H1 (cell line): ENCODE measurements around the gene CELF2. TPM values are rescaled to one million over a fixed set of nuclear protein-coding genes. Genes with fewer than 3 reads are reported as not detected.

Experiments used
- CTCF ChIA-PET: fragments of 300-600 bp; sonication (Branson Sonifier 250); formaldehyde crosslinking; loops from one replicate; lab custom pipeline; 2021; ENCODE audit not compliant: partially characterized antibody; lab: Charles Lee
- POLR2A ChIA-PET: fragments of 300-600 bp; sonication (Branson Sonifier 250); formaldehyde crosslinking; loops from one replicate; lab custom pipeline; 2021; ENCODE audit warnings: inconsistent platforms; ENCODE audit not compliant: partially characterized antibody; lab: Charles Lee
- DNase-seq, 2 experiments: peaks; one replicate each; pipeline versions ENCODE4 v3.0.0 to v3.0.0-alpha.2; 2010 to 2022; ENCODE audit warnings: low spot score in 2 of 2, low read depth in 1 of 2, mixed read lengths in 1 of 2
- FAIRE-seq: peaks from 2 replicates; lab custom pipeline; 2011; peaks lifted over from hg19 to GRCh38; lab: Jason Lieb, UNC
- H2AFZ ChIP-seq: 2 replicates; pipeline ENCODE4 v1.8.1; 2012; ENCODE audit warnings: low read length, inconsistent platforms
- H2AK5ac ChIP-seq: 2 replicates; pipeline ENCODE4 v1.6.1; 2013; ENCODE audit warnings: low read depth, low read length
- H2BK120ac ChIP-seq: replicated peaks from 2 replicates; pipeline ENCODE3; 2013; ENCODE audit warnings: low read depth, low read length, inconsistent platforms
- H2BK12ac ChIP-seq: 2 replicates; pipeline ENCODE4 v1.6.1; 2013; ENCODE audit warnings: low read depth, low read length
- H2BK15ac ChIP-seq: 2 replicates; pipeline ENCODE4 v1.6.1; 2013; ENCODE audit warnings: low read length
- H2BK20ac ChIP-seq: 2 replicates; pipeline ENCODE4 v1.6.1; 2013; ENCODE audit warnings: low read length
- H2BK5ac ChIP-seq: 2 replicates; pipeline ENCODE4 v1.6.1; 2013; ENCODE audit warnings: low read depth, low read length
- H3K14ac ChIP-seq: 2 replicates; pipeline ENCODE4 v1.6.1; 2013; ENCODE audit warnings: inconsistent platforms; ENCODE audit not compliant: insufficient read length
- H3K18ac ChIP-seq: 2 replicates; pipeline ENCODE4 v1.6.1; 2013; ENCODE audit warnings: low read length; ENCODE audit errors: extremely low read depth
- H3K23ac ChIP-seq: 2 replicates; pipeline ENCODE4 v1.6.1; 2013; ENCODE audit warnings: inconsistent platforms; ENCODE audit not compliant: insufficient read length
- H3K23me2 ChIP-seq: 2 replicates; pipeline ENCODE4 v1.6.1; 2013; ENCODE audit warnings: low read depth, low read length
- H3K27ac ChIP-seq: 2 replicates; pipeline ENCODE4 v1.6.1; 2011; ENCODE audit warnings: low read depth, low read length, inconsistent platforms
- H3K27me3 ChIP-seq, 4 experiments: replicated peaks in 1 of 4; 1 replicate in 1 of 4; 2 replicates in 3 of 4; pipeline versions ENCODE4 v1.6.1 to v1.8.1; 2011 to 2013; ENCODE audit warnings: low read length in 3 of 4, mild to moderate bottlenecking in 3 of 4, inconsistent platforms in 2 of 4, mixed read lengths in 2 of 4, moderate library complexity in 1 of 4; ENCODE audit not compliant: control insufficient read depth in 3 of 4, insufficient read depth in 3 of 4; ENCODE audit errors: extremely low read depth in 1 of 4
- H3K36me3 ChIP-seq, 4 experiments: 2 replicates each; pipeline versions ENCODE4 v1.6.1 to v1.8.1; 2011 to 2013; ENCODE audit warnings: mild to moderate bottlenecking in 4 of 4, low read length in 3 of 4, moderate library complexity in 2 of 4, control low read depth in 1 of 4, inconsistent platforms in 1 of 4; ENCODE audit not compliant: insufficient read depth in 4 of 4, control insufficient read depth in 2 of 4
- H3K4ac ChIP-seq: replicated peaks from 2 replicates; pipeline ENCODE3; 2013; ENCODE audit warnings: low read length, low read depth, mixed read lengths, inconsistent platforms; ENCODE audit not compliant: insufficient read length
- H3K4me1 ChIP-seq, 4 experiments: replicated peaks in 1 of 4; 1 replicate in 1 of 4; 2 replicates in 3 of 4; pipeline versions ENCODE4 v1.6.1 to v1.8.1; 2011 to 2013; ENCODE audit warnings: low read length in 3 of 4, inconsistent platforms in 2 of 4, mixed read lengths in 1 of 4; ENCODE audit not compliant: insufficient read depth in 4 of 4, control insufficient read depth in 3 of 4
- H3K4me2 ChIP-seq, 2 experiments: 2 replicates each; pipeline versions ENCODE4 v1.6.1 to v1.8.1; 2011 to 2013; ENCODE audit warnings: low read depth in 2 of 2, low read length in 2 of 2, control low read depth in 1 of 2, inconsistent platforms in 1 of 2, mild to moderate bottlenecking in 1 of 2; ENCODE audit not compliant: insufficient read depth in 1 of 2
- H3K4me3 ChIP-seq, 4 experiments: fragments of 200-600, 300-600 bp in 1 of 4; sonication (generic), shearing (Covaris generic), sonication (Bioruptor Twin) in 1 of 4; 2 replicates each; pipeline versions ENCODE4 v1.5.1 to v1.8.1; 2011 to 2016; ENCODE audit warnings: low read length in 4 of 4, low read depth in 3 of 4, control low read depth in 2 of 4, inconsistent platforms in 2 of 4, mild to moderate bottlenecking in 2 of 4, mixed read lengths in 1 of 4, moderate library complexity in 1 of 4; ENCODE audit not compliant: insufficient read depth in 2 of 4; ENCODE audit errors: extremely low read depth in 1 of 4
- H3K56ac ChIP-seq: replicated peaks from 2 replicates; pipeline ENCODE3; 2013; ENCODE audit warnings: low read depth, mild to moderate bottlenecking, mixed read lengths, low read length, inconsistent platforms; ENCODE audit not compliant: insufficient read length
- H3K79me1 ChIP-seq: 2 replicates; pipeline ENCODE4 v1.6.1; 2013; ENCODE audit warnings: low read depth, low read length, control low read depth
- H3K79me2 ChIP-seq, 2 experiments: 2 replicates each; pipeline versions ENCODE4 v1.6.1 to v1.8.1; 2012 to 2013; ENCODE audit warnings: low read length in 2 of 2, mild to moderate bottlenecking in 2 of 2, inconsistent platforms in 1 of 2; ENCODE audit not compliant: insufficient read depth in 2 of 2, control insufficient read depth in 1 of 2
- H3K9ac ChIP-seq, 4 experiments: replicated peaks in 1 of 4; 1 replicate in 1 of 4; 2 replicates in 3 of 4; pipeline versions ENCODE4 v1.6.1 to v1.8.1; 2011 to 2013; ENCODE audit warnings: low read depth in 3 of 4, low read length in 3 of 4, control low read depth in 2 of 4, mild to moderate bottlenecking in 2 of 4, moderate library complexity in 2 of 4, inconsistent platforms in 1 of 4; ENCODE audit errors: extremely low read depth in 1 of 4
- H3K9me3 ChIP-seq, 2 experiments: 2 replicates each; pipeline versions ENCODE4 v1.6.1 to v1.8.1; 2012 to 2013; ENCODE audit warnings: mild to moderate bottlenecking in 2 of 2, moderate library complexity in 2 of 2, control low read depth in 1 of 2, inconsistent platforms in 1 of 2, low read depth in 1 of 2, low read length in 1 of 2, mixed read lengths in 1 of 2; ENCODE audit not compliant: insufficient read depth in 2 of 2
- H4K20me1 ChIP-seq, 2 experiments: replicated peaks in 1 of 2; 2 replicates each; pipeline versions ENCODE3 to v1.8.1; 2011 to 2013; ENCODE audit warnings: inconsistent platforms in 2 of 2, low read length in 2 of 2, mild to moderate bottlenecking in 1 of 2; ENCODE audit not compliant: insufficient read depth in 2 of 2, control insufficient read depth in 1 of 2
- H4K5ac ChIP-seq: 2 replicates; pipeline ENCODE4 v1.6.1; 2013; ENCODE audit warnings: low read length, low read depth, mixed read lengths, inconsistent platforms; ENCODE audit not compliant: insufficient read length
- H4K8ac ChIP-seq: 2 replicates; pipeline ENCODE4 v1.8.0; 2013; ENCODE audit warnings: mild to moderate bottlenecking, moderate library complexity, low read length, inconsistent platforms; ENCODE audit not compliant: insufficient read depth; ENCODE audit errors: extremely low read depth
- H4K91ac ChIP-seq: replicated peaks from 2 replicates; pipeline ENCODE3; 2013; ENCODE audit warnings: low read length, mixed read lengths, inconsistent platforms; ENCODE audit not compliant: insufficient read length
- GTF2F1 ChIP-seq: IDR thresholded peaks from 2 replicates; pipeline ENCODE4 v1.6.1; 2012; ENCODE audit warnings: low read depth, low read length, improper control_type of control experiment, borderline replicate concordance
- RNF2 ChIP-seq: fragments of 200-900, 300-1000 bp; sonication (generic); IDR thresholded peaks from 2 replicates; pipeline ENCODE4 v1.7.1; 2016; ENCODE audit warnings: borderline replicate concordance, low read depth, mild to moderate bottlenecking, antibody characterized with exemption, low read length; ENCODE audit not compliant: poor library complexity, severe bottlenecking; ENCODE audit errors: missing control alignments
- SP2 ChIP-seq: IDR thresholded peaks from 2 replicates; pipeline ENCODE4 v1.6.1; 2012; ENCODE audit warnings: mild to moderate bottlenecking, low read length, inconsistent platforms
- WGBS, 2 experiments: shearing (Covaris generic) in 1 of 2; methylation state at CpG; one replicate each; pipeline versions ENCODE4 v1.1.6 to v1.1.7; 2013 to 2015; ENCODE audit warnings: low lambda C conversion rate in 2 of 2, mixed read lengths in 2 of 2, inconsistent platforms in 1 of 2, low coverage in 1 of 2, missing lambda C conversion rate in 1 of 2; ENCODE audit not compliant: insufficient replicate concordance in 2 of 2, insufficient coverage in 1 of 2, insufficient read length in 1 of 2; ENCODE audit errors: extremely low coverage in 1 of 2, missing lambda C conversion rate in 1 of 2; 5-methylcytosine and 5-hydroxymethylcytosine counted together
- polyA plus RNA-seq, 7 experiments: library from polyadenylated mRNA; depleted of rRNA in 3 of 7; stranded (reverse) in 5 of 7; unstranded in 2 of 7; fragments of >200 nt in 5 of 7; fragments of 200-250 nt in 2 of 7; gene quantifications; 1 replicate in 5 of 7; 2 replicates in 1 of 7; 4 replicates in 1 of 7; pipeline versions ENCODE4 v1.2.1 to v1.2.3, GENCODE V29; 2011 to 2013; ENCODE audit warnings: missing spikeins in 2 of 7, mixed read lengths in 2 of 7
- total RNA-seq: library from RNA; stranded (reverse); fragmentation: NEBNext Ultra II Directional; extraction: Animal tissue kit (Norgen Biotek cat#: 25700); gene quantifications from 2 replicates; pipeline ENCODE4 v1.2.1, GENCODE V29; 2021

The CELF2 gene
- total and polyA plus RNA-seq, 2 of the 8 experiments (the other 6 are each of a cell fraction or from before 2014, with no cell fraction given), result 18.3 to 22.7 TPM

- no peak for FAIRE-seq
- H2BK120ac ChIP-seq, result no peak overlapping the region
- no peak overlapping the region for H4K91ac ChIP-seq
- no peaks in the 10 kb centered on the region for H3K9me3 ChIP-seq
- H3K23me2 ChIP-seq, result peaks cover 12% of the 10 kb centered on the region; the same call in 1 of the 2 replicates
- H3K56ac ChIP-seq, result no peak overlapping the region
- no peak overlapping the region for H3K4me2 ChIP-seq
- no peak overlapping the region for H2AFZ ChIP-seq
- H3K27me3 ChIP-seq, result peaks cover 0 to 1% (median 0%) of the 10 kb centered on the region in 4 experiments; a peak in 2 of 7 replicates
- no peak overlapping the region for H3K27ac ChIP-seq
- H3K23ac ChIP-seq, result no peak overlapping the region
- H2AK5ac ChIP-seq, result no peak overlapping the region
- no peak overlapping the region for H2BK12ac ChIP-seq
- no peak for TF ChIP-seq SP2
- TF ChIP-seq RNF2, result no peak
- TF ChIP-seq GTF2F1, result no peak
- no peak for DNase-seq
- H4K5ac ChIP-seq, result no peak overlapping the region
- no peaks in the 10 kb centered on the region for H3K79me2 ChIP-seq
- no peak overlapping the region for H2BK5ac ChIP-seq
- peaks cover 3 to 15% (median 10%) of the 10 kb centered on the region in 4 experiments; a peak in 6 of 7 replicates for H3K4me1 ChIP-seq
- H4K20me1 ChIP-seq, result no peaks in the 10 kb centered on the region
- H3K14ac ChIP-seq, result no peak overlapping the region
- H3K9ac ChIP-seq, result no peak overlapping the region
- no peaks in the 10 kb centered on the region; a peak in 1 of 8 replicates for H3K36me3 ChIP-seq
- no peak overlapping the region for H3K4me3 ChIP-seq
- no peaks in the 10 kb centered on the region; the same call in 1 of the 2 replicates for H3K79me1 ChIP-seq
- CTCF ChIA-PET, result interaction anchor here (1.0 to 1.9 kb wide), 6 partner anchors 8 to 49 kb away, joined by 3 to 6 read pairs (median 4); no protein-coding TSS in a partner anchor
- no peak overlapping the region for H2BK15ac ChIP-seq
- H3K18ac ChIP-seq, result no peak overlapping the region
- no peak overlapping the region for H3K4ac ChIP-seq
- WGBS, 2 experiments, result 84% methylated on average over 7 of the region's 7 CpGs; no CpG with 5 or more reads in 1 of the 2 experiments
- H4K8ac ChIP-seq, result no peak overlapping the region
- no peak overlapping the region for H2BK20ac ChIP-seq
- POLR2A ChIA-PET, result no interaction called here
Observed at GRCh38 chr10:11167233-11167966, 149.7 kb downstream of the CELF2 start.
